OCI-LY7 (cell line): ENCODE results near the gene GUCY1A2. TPM values are rescaled to one million over a fixed set of nuclear protein-coding genes. Genes with fewer than 3 reads are reported as not detected.
"Not testable (repeated sequence)": the region's sequence is repeated elsewhere in the genome, so short reads cannot be mapped to it uniquely, and the experiment has no call there.

Experiments
- BruUV-seq: library from RNA; stranded (reverse); fragments of 400-500 nt; replicated peaks from 2 replicates; lab custom pipeline; 2021; lab: Mats Ljungman, UMichigan
- CTCF ChIA-PET: fragments of 300-600 bp; sonication (Branson Sonifier 250); formaldehyde crosslinking; loops from one replicate; lab custom pipeline; 2022; ENCODE audit warnings: antibody characterized with exemption; ENCODE audit not compliant: unreplicated experiment; lab: Charles Lee
- POLR2A ChIA-PET: fragments of 300-600 bp; sonication (Branson Sonifier 250); formaldehyde crosslinking; loops from one replicate; lab custom pipeline; 2022; ENCODE audit warnings: antibody characterized with exemption; lab: Charles Lee
- DNase-seq: peaks from one replicate; pipeline ENCODE4 v3.0.0-alpha.2; 2015; ENCODE audit warnings: low spot score
- H2AFZ ChIP-seq: fragments of 200-600 bp; sonication (generic), shearing (Covaris generic); 2 replicates; pipeline ENCODE4 v1.6.1; 2014; ENCODE audit warnings: mild to moderate bottlenecking, antibody characterized with exemption, low read length, moderate library complexity
- H3K27ac ChIP-seq: fragments of 200-600 bp; sonication (generic); 2 replicates; pipeline ENCODE4 v1.5.1; 2014; ENCODE audit warnings: mixed run types, low read depth, mild to moderate bottlenecking, moderate library complexity, low read length, inconsistent platforms; ENCODE audit not compliant: poor library complexity, severe bottlenecking
- H3K36me3 ChIP-seq: fragments of 200-600 bp; sonication (generic); 2 replicates; pipeline ENCODE4 v1.6.1; 2014; ENCODE audit warnings: mild to moderate bottlenecking, antibody characterized with exemption, low read length, moderate library complexity, mixed read lengths; ENCODE audit not compliant: insufficient read depth
- H3K4me1 ChIP-seq: fragments of 200-600 bp; sonication (generic); 2 replicates; pipeline ENCODE4 v1.5.1; 2014; ENCODE audit warnings: mild to moderate bottlenecking, low read length; ENCODE audit not compliant: insufficient read depth, poor library complexity, severe bottlenecking
- H3K4me2 ChIP-seq: fragments of 200-600 bp; sonication (generic); 2 replicates; pipeline ENCODE4 v1.6.1; 2014; ENCODE audit warnings: mild to moderate bottlenecking, low read length
- H3K4me3 ChIP-seq: fragments of 200-600 bp; sonication (generic); 2 replicates; pipeline ENCODE4 v1.5.1; 2014; ENCODE audit warnings: mild to moderate bottlenecking, low read depth, low read length; ENCODE audit not compliant: poor library complexity, severe bottlenecking
- H3K79me2 ChIP-seq: fragments of 200-600 bp; sonication (generic); 2 replicates; pipeline ENCODE4 v1.6.1; 2016; ENCODE audit warnings: low read depth, mild to moderate bottlenecking, low read length, moderate library complexity, mixed read lengths; ENCODE audit not compliant: insufficient read depth
- H3K9me2 ChIP-seq: fragments of 200-600 bp; sonication (generic); 2 replicates; pipeline ENCODE4 v1.6.1; 2016; ENCODE audit warnings: mild to moderate bottlenecking, low read length, mixed read lengths; ENCODE audit not compliant: insufficient read depth
- H3K9me3 ChIP-seq: fragments of 200-600 bp; sonication (generic); 2 replicates; pipeline ENCODE4 v1.6.1; 2014; ENCODE audit warnings: mild to moderate bottlenecking, mixed run types, low read length, mixed read lengths
- H4K20me1 ChIP-seq: fragments of 200-600 bp; sonication (generic); 2 replicates; pipeline ENCODE4 v1.6.1; 2014; ENCODE audit warnings: mild to moderate bottlenecking, antibody characterized with exemption, low read length, moderate library complexity, mixed read lengths; ENCODE audit not compliant: insufficient read depth
- CTCF ChIP-seq: fragments of 200-600 bp; sonication (generic); conservative IDR thresholded peaks from 2 replicates; pipeline ENCODE4 v1.5.1; 2014; ENCODE audit warnings: mild to moderate bottlenecking, antibody characterized with exemption, low read length, moderate library complexity, mixed read lengths
- EZH2phosphoT487 ChIP-seq: fragments of 200-600 bp; sonication (generic); IDR thresholded peaks from 2 replicates; pipeline ENCODE4 v1.6.1; 2018; ENCODE audit warnings: low read depth, borderline replicate concordance, mild to moderate bottlenecking, mixed run types, antibody characterized with exemption, low read length, moderate library complexity, mixed read lengths
- intact Hi-C: fragments of 100-400 bp; cut with micrococcal nuclease; formaldehyde crosslinking; loops from one replicate; pipeline ENCODE4 v1.10.0; 2022; ENCODE audit not compliant: unreplicated experiment
- total RNA-seq, 2 experiments: library from RNA; depleted of rRNA in 1 of 2; stranded (reverse); fragments of >200 nt in 1 of 2; shearing (Covaris generic) in 1 of 2; gene quantifications; 2 replicates each; pipeline ENCODE4 v1.2.3, GENCODE V29; 2014 to 2022

Gene GUCY1A2
- total RNA-seq, 2 experiments from 2014 or later: under 0.01 TPM; not detected in 1

GRCh38 chr11:106827687-106828086 is 190.6 kb downstream of the GUCY1A2 start:
- Histone ChIP-seq H2AFZ (no peak overlapping the region), H3K4me3 (no peak overlapping the region), H3K36me3 (no peaks in the 10 kb centered on the region), H4K20me1 (no peaks in the 10 kb centered on the region), H3K4me1 (no peaks in the 10 kb centered on the region), H3K9me3 (no peaks in the 10 kb centered on the region), H3K27ac (no peak overlapping the region), H3K4me2 (no peak overlapping the region), H3K9me2 (no peaks in the 10 kb centered on the region), H3K79me2 (no peaks in the 10 kb centered on the region)
- BruUV-seq: no TSS peak
- CTCF ChIA-PET: no interaction called here
- POLR2A ChIA-PET: no interaction called here
- no peak for DNase-seq
- no peak for TF ChIP-seq EZH2phosphoT487
- no peak for TF ChIP-seq CTCF
- intact Hi-C loops: no loop called here

- H2AFZ ChIP-seq, H3K27ac ChIP-seq, CTCF ChIA-PET, H3K4me2 ChIP-seq, H3K9me2 ChIP-seq, H3K79me2 ChIP-seq, intact Hi-C loops, H3K4me3 ChIP-seq, POLR2A ChIA-PET, H3K36me3 ChIP-seq, H3K9me3 ChIP-seq, H4K20me1 ChIP-seq, H3K4me1 ChIP-seq, DNase-seq, BruUV-seq: not testable (repeated sequence)
These were observed 191.7 kb downstream of the GUCY1A2 start for GRCh38 chr11:106826558-106826957.

- no TSS peak for BruUV-seq
- no peaks in the 10 kb centered on the region for H4K20me1 ChIP-seq
- H3K4me3 ChIP-seq: no peak overlapping the region
- no peak for DNase-seq
- H2AFZ ChIP-seq: no peak overlapping the region
- H3K4me2 ChIP-seq: no peak overlapping the region
- intact Hi-C loops: no loop called here
- no peaks in the 10 kb centered on the region for H3K9me3 ChIP-seq
- ChIA-PET POLR2A (no interaction called here), CTCF (no interaction called here)
- TF ChIP-seq CTCF: no peak
- H3K36me3 ChIP-seq: no peaks in the 10 kb centered on the region
- H3K27ac ChIP-seq: no peak overlapping the region
- no peaks in the 10 kb centered on the region for H3K79me2 ChIP-seq
- no peaks in the 10 kb centered on the region for H3K4me1 ChIP-seq
- no peaks in the 10 kb centered on the region for H3K9me2 ChIP-seq
These were observed 196.4 kb downstream of the GUCY1A2 start for GRCh38 chr11:106821826-106822225.
